EL (cell line): ENCODE results near the gene TMEM263.
"Not testable (repeated sequence)": the region's sequence is repeated elsewhere in the genome, so short reads cannot be mapped to it uniquely, and the experiment has no call there.

ENCODE experiments used
- DNase-seq: peaks from one replicate; pipeline ENCODE4 v3.0.0-alpha.2; 2016

Gene TMEM263

GRCh38 chr12:106955377-106956047 lies at the start of gene TMEM263:
Gene TMEM263 (plus strand): TSS chr12:106955907. CDS start chr12:106967117, 11,210 bp downstream.
- DNase-seq: peak; percentile 97

- no peak for DNase-seq
Observed at GRCh38 chr12:106906715-106907114, 49.0 kb upstream of the TMEM263 start.

- no peak for DNase-seq
Observed at GRCh38 chr12:106907411-106907810, 48.3 kb upstream of the TMEM263 start.

GRCh38 chr12:106907846-106908245 lies 47.9 kb upstream of the TMEM263 start:
- DNase-seq: no peak

- no peak for DNase-seq
Observed at GRCh38 chr12:106908561-106908960, 47.1 kb upstream of the TMEM263 start.

- no peak for DNase-seq
Observed at GRCh38 chr12:106910202-106910601, 45.5 kb upstream of the TMEM263 start.

GRCh38 chr12:106911581-106911980 lies 44.1 kb upstream of the TMEM263 start:
- DNase-seq: no peak

GRCh38 chr12:106913456-106913855 lies 42.3 kb upstream of the TMEM263 start:
- no peak for DNase-seq

- no peak for DNase-seq
Observed at GRCh38 chr12:106914796-106915634, 40.7 kb upstream of the TMEM263 start.

- DNase-seq: no peak
Observed at GRCh38 chr12:106915635-106916026, 40.1 kb upstream of the TMEM263 start.

- DNase-seq: no peak
Observed at GRCh38 chr12:106917503-106917902, 38.2 kb upstream of the TMEM263 start.

GRCh38 chr12:106918746-106919145 lies 37.0 kb upstream of the TMEM263 start:
- no peak for DNase-seq

GRCh38 chr12:106919910-106920544 lies 35.7 kb upstream of the TMEM263 start:
- DNase-seq: peak; percentile 46

- DNase-seq: not testable (repeated sequence)
Observed at GRCh38 chr12:106921976-106922375, 33.7 kb upstream of the TMEM263 start.

- not testable (repeated sequence) for DNase-seq
Observed at GRCh38 chr12:106923594-106923993, 32.1 kb upstream of the TMEM263 start.

GRCh38 chr12:106924268-106924861 lies 31.3 kb upstream of the TMEM263 start:
- DNase-seq: no peak

- no peak for DNase-seq
Observed at GRCh38 chr12:106926657-106927056, 29.1 kb upstream of the TMEM263 start.

GRCh38 chr12:106934277-106934676 lies 21.4 kb upstream of the TMEM263 start:
- DNase-seq: no peak

GRCh38 chr12:106941481-106942156 lies 14.1 kb upstream of the TMEM263 start:
- no peak for DNase-seq

GRCh38 chr12:106942775-106943174 lies 12.9 kb upstream of the TMEM263 start:
- no peak for DNase-seq

- DNase-seq: no peak
Observed at GRCh38 chr12:106945261-106945851, 10.4 kb upstream of the TMEM263 start.

GRCh38 chr12:106947461-106947860 lies 8.2 kb upstream of the TMEM263 start:
- no peak for DNase-seq
